ENCODE data around the gene DUT.

Gene DUT

GRCh38 chr15:48383031-48383430 is 51.8 kb downstream of the DUT start:
- Histone ChIP-seq H3K4me3 (ENCODE audit: insufficient read length, low read depth) (no peak overlapping the region), H3K9ac (ENCODE audit: insufficient read length, low read depth) (no peak overlapping the region), H3K36me3 (ENCODE audit: insufficient read depth, insufficient read length, low read length) (no peaks in the 10 kb centered on the region), H3K9me3 (ENCODE audit: insufficient read depth, low read length) (no peaks in the 10 kb centered on the region), H3K4me1 (ENCODE audit: insufficient read depth, insufficient read length) (no peaks in the 10 kb centered on the region), H3K27me3 (ENCODE audit: insufficient read depth, insufficient read length) (no peaks in the 10 kb centered on the region)
- DNase-seq (ENCODE audit: low read depth, low spot score), result no peak
- TF ChIP-seq ZNF274 (IDR thresholded peaks at IDR 0.05; ENCODE audit: low read depth, low read length), result no peak
- TF ChIP-seq YY1 (IDR thresholded peaks at IDR 0.05; ENCODE audit: insufficient read depth, insufficient read length), result no peak
- no peak for TF ChIP-seq SUZ12 (IDR thresholded peaks at IDR 0.05; ENCODE audit: extremely low read depth, insufficient read depth, insufficient read length)

DNA sequence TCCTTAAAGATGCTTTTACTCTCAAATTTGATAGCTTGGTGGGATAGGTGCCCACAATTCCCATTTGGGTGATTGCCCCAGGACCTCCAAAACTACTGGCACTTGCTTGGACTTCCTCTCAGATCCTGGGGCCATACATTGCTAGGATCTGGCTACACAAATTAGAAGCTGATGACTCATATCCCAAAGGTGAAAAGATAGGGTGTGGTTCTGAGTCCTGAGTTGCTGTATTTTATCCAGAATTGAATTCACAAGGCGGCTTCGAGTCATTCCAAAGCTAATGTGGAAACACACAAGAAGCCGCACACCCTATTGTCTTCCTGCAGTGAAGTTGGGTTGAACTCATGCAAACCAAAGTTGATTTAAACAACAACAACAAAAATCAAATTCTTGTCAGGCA is 53.4 kb downstream of the DUT start:
- H3K9ac ChIP-seq (ENCODE audit: insufficient read length, low read depth), result no peak overlapping the region
- no peak for DNase-seq (ENCODE audit: low read depth, low spot score)
- no peak for TF ChIP-seq ZNF274 (IDR thresholded peaks at IDR 0.05; ENCODE audit: low read depth, low read length)
- TF ChIP-seq SUZ12 (IDR thresholded peaks at IDR 0.05; ENCODE audit: extremely low read depth, insufficient read depth, insufficient read length), result no peak
- TF ChIP-seq YY1 (IDR thresholded peaks at IDR 0.05; ENCODE audit: insufficient read depth, insufficient read length), result no peak
- no peak overlapping the region for H3K4me3 ChIP-seq (ENCODE audit: insufficient read length, low read depth)
- no peaks in the 10 kb centered on the region for H3K27me3 ChIP-seq (ENCODE audit: insufficient read depth, insufficient read length)
- H3K9me3 ChIP-seq (ENCODE audit: insufficient read depth, low read length), result no peaks in the 10 kb centered on the region
- H3K4me1 ChIP-seq (ENCODE audit: insufficient read depth, insufficient read length), result no peaks in the 10 kb centered on the region
- no peaks in the 10 kb centered on the region for H3K36me3 ChIP-seq (ENCODE audit: insufficient read depth, insufficient read length, low read length)

- Histone ChIP-seq H3K9me3 (ENCODE audit: insufficient read depth, low read length) (no peaks in the 10 kb centered on the region), H3K4me3 (ENCODE audit: insufficient read length, low read depth) (no peak overlapping the region), H3K27me3 (ENCODE audit: insufficient read depth, insufficient read length) (no peaks in the 10 kb centered on the region), H3K4me1 (ENCODE audit: insufficient read depth, insufficient read length) (no peaks in the 10 kb centered on the region), H3K36me3 (ENCODE audit: insufficient read depth, insufficient read length, low read length) (no peaks in the 10 kb centered on the region), H3K9ac (ENCODE audit: insufficient read length, low read depth) (no peak overlapping the region)
- DNase-seq (ENCODE audit: low read depth, low spot score), result no peak
- TF ChIP-seq YY1 (IDR thresholded peaks at IDR 0.05; ENCODE audit: insufficient read depth, insufficient read length) (no peak), SUZ12 (IDR thresholded peaks at IDR 0.05; ENCODE audit: extremely low read depth, insufficient read depth, insufficient read length) (no peak), ZNF274 (IDR thresholded peaks at IDR 0.05; ENCODE audit: low read depth, low read length) (no peak)
Measured at GRCh38 chr15:48385031-48385830, 54.0 kb downstream of the DUT start.

GRCh38 chr15:48388016-48388851 is 57.0 kb downstream of the DUT start:
- TF ChIP-seq SUZ12 (IDR thresholded peaks at IDR 0.05; ENCODE audit: extremely low read depth, insufficient read depth, insufficient read length) (no peak), YY1 (IDR thresholded peaks at IDR 0.05; ENCODE audit: insufficient read depth, insufficient read length) (no peak), ZNF274 (IDR thresholded peaks at IDR 0.05; ENCODE audit: low read depth, low read length) (no peak)
- no peak for DNase-seq (ENCODE audit: low read depth, low spot score)
- H3K27me3 ChIP-seq (ENCODE audit: insufficient read depth, insufficient read length), result no peaks in the 10 kb centered on the region

GRCh38 chr15:48388910-48389309 is 57.7 kb downstream of the DUT start:
- H3K4me3 ChIP-seq (ENCODE audit: insufficient read length, low read depth), result no peak overlapping the region
- H3K9ac ChIP-seq (ENCODE audit: insufficient read length, low read depth), result no peak overlapping the region
- no peaks in the 10 kb centered on the region for H3K27me3 ChIP-seq (ENCODE audit: insufficient read depth, insufficient read length)
- no peaks in the 10 kb centered on the region for H3K36me3 ChIP-seq (ENCODE audit: insufficient read depth, insufficient read length, low read length)
- TF ChIP-seq SUZ12 (IDR thresholded peaks at IDR 0.05; ENCODE audit: extremely low read depth, insufficient read depth, insufficient read length) (no peak), YY1 (IDR thresholded peaks at IDR 0.05; ENCODE audit: insufficient read depth, insufficient read length) (no peak), ZNF274 (IDR thresholded peaks at IDR 0.05; ENCODE audit: low read depth, low read length) (no peak)
- no peak for DNase-seq (ENCODE audit: low read depth, low spot score)
- H3K4me1 ChIP-seq (ENCODE audit: insufficient read depth, insufficient read length), result no peaks in the 10 kb centered on the region
- H3K9me3 ChIP-seq (ENCODE audit: insufficient read depth, low read length), result no peaks in the 10 kb centered on the region

More at GRCh38 chr15:48388016-48388851, 57.0 kb downstream of the DUT start:
- Histone ChIP-seq H3K9me3 (ENCODE audit: insufficient read depth, low read length) (no peaks in the 10 kb centered on the region), H3K9ac (ENCODE audit: insufficient read length, low read depth) (no peak overlapping the region), H3K4me3 (ENCODE audit: insufficient read length, low read depth) (no peak overlapping the region), H3K4me1 (ENCODE audit: insufficient read depth, insufficient read length) (no peaks in the 10 kb centered on the region), H3K36me3 (ENCODE audit: insufficient read depth, insufficient read length, low read length) (no peaks in the 10 kb centered on the region)

DNA sequence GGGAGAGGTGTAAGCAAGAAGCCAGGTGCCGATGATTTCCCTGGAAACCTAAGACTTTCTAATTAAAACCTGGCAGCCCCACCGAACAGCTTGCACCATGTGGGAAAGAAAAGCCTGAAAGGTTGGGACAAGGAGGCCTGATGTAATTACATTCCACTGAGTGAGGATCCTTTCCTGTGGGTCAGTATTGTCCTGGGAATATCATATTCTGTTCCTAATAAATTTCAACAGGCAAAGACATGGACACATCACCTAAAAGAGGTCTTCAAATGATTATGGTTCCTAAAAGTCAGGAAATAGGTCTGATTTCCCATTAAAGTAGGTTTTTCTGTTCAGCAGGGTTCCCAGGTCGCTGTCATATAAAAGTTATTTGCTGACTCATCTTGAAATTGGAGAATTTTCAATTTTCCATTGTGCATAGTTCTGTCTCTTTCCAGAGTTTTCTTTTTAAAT is 58.5 kb downstream of the DUT start:
- Histone ChIP-seq H3K9me3 (ENCODE audit: insufficient read depth, low read length) (no peaks in the 10 kb centered on the region), H3K9ac (ENCODE audit: insufficient read length, low read depth) (no peak overlapping the region), H3K36me3 (ENCODE audit: insufficient read depth, insufficient read length, low read length) (no peaks in the 10 kb centered on the region), H3K27me3 (ENCODE audit: insufficient read depth, insufficient read length) (no peaks in the 10 kb centered on the region), H3K4me3 (ENCODE audit: insufficient read length, low read depth) (no peak overlapping the region), H3K4me1 (ENCODE audit: insufficient read depth, insufficient read length) (no peaks in the 10 kb centered on the region)
- DNase-seq (ENCODE audit: low read depth, low spot score), result no peak
- TF ChIP-seq SUZ12 (IDR thresholded peaks at IDR 0.05; ENCODE audit: extremely low read depth, insufficient read depth, insufficient read length) (no peak), ZNF274 (IDR thresholded peaks at IDR 0.05; ENCODE audit: low read depth, low read length) (no peak), YY1 (IDR thresholded peaks at IDR 0.05; ENCODE audit: insufficient read depth, insufficient read length) (no peak)

- Histone ChIP-seq H3K4me3 (ENCODE audit: insufficient read length, low read depth) (no peak overlapping the region), H3K27me3 (ENCODE audit: insufficient read depth, insufficient read length) (no peaks in the 10 kb centered on the region), H3K4me1 (ENCODE audit: insufficient read depth, insufficient read length) (no peaks in the 10 kb centered on the region), H3K36me3 (ENCODE audit: insufficient read depth, insufficient read length, low read length) (no peaks in the 10 kb centered on the region), H3K9ac (ENCODE audit: insufficient read length, low read depth) (no peak overlapping the region), H3K9me3 (ENCODE audit: insufficient read depth, low read length) (no peaks in the 10 kb centered on the region)
- no peak for TF ChIP-seq YY1 (IDR thresholded peaks at IDR 0.05; ENCODE audit: insufficient read depth, insufficient read length)
- no peak for TF ChIP-seq SUZ12 (IDR thresholded peaks at IDR 0.05; ENCODE audit: extremely low read depth, insufficient read depth, insufficient read length)
- no peak for TF ChIP-seq ZNF274 (IDR thresholded peaks at IDR 0.05; ENCODE audit: low read depth, low read length)
- no peak for DNase-seq (ENCODE audit: low read depth, low spot score)
Measured at GRCh38 chr15:48391950-48392349, 60.7 kb downstream of the DUT start.

Data from NT2/D1 (cell line).